Activated T-cell treated with anti-CD3 and anti-CD28 coated beads for 4 hours (primary cell): ENCODE data around the gene DNAJC6.
"Not testable (repeated sequence)": the region's sequence is repeated elsewhere in the genome, so short reads cannot be mapped to it uniquely, and the experiment has no call there.

Experiments
- DNase-seq: peaks from one replicate; pipeline ENCODE4 v3.0.0-alpha.2; 2020

DNAJC6 gene

GRCh38 chr1:65360648-65361047 lies 51.3 kb downstream of the DNAJC6 start:
- no peak for DNase-seq

GRCh38 chr1:65362545-65362944 lies 53.2 kb downstream of the DNAJC6 start:
- no peak for DNase-seq

GRCh38 chr1:65363484-65363883 lies 54.1 kb downstream of the DNAJC6 start:
- DNase-seq: no peak

DNA sequence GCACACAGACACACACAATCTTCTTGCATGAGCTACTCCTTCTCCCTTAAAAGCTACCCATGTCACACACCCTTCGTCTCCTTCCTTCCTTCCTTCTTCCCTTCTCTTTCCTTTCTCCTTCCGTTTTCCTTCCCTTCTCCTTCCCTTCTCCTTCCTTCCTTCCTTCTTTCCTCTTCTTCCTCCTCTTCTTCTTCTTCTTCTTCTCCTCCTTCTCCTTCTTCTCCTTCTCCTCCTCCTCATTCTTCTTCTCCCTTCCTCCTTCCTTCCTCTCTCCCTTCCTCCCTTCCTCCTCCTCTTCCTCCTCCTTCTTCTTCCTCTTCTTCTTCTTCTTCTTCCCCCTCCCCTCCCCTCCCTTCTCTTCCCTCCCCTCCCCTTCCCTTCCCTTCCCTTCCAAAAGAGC lies 59.1 kb downstream of the DNAJC6 start:
- no peak for DNase-seq

- no peak for DNase-seq
Observed at GRCh38 chr1:65371544-65371943, 62.2 kb downstream of the DNAJC6 start.

- DNase-seq: no peak
Observed at GRCh38 chr1:65372557-65372956, 63.2 kb downstream of the DNAJC6 start.

DNA sequence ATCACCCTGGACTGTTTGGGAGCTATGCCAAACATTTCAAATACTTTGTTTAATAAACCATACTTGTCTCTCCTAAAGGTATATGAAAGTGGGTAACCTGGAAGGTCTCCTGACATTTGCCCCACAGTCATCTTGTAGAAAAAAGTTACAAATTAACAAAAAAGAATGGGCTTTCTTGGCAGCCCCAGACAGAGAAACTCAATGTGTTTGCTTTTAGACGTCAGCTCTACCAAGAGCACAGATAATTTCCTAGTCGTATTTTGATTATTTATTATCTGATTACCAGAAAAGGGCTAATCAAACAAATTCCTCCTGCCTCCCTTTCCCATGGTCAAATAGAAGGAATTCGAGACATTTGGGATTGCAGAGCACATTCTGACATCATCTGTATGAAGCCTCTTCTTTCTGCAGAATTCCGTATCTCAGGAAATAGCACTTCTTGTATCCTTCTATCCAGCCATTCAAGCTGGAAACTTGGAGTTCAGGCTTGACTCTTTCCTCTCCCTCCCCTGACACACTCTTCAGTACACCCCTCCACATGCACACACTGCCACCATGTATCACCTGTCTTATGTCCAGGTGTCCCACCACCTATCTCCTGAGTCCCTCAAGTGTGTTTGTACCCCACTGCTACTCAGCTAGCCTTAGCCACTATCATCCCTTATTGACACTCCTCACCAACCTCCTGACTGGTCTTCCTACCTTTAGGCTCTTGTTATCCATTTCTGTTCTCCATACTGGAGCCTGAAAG lies 68.3 kb downstream of the DNAJC6 start:
- DNase-seq: no peak

DNA sequence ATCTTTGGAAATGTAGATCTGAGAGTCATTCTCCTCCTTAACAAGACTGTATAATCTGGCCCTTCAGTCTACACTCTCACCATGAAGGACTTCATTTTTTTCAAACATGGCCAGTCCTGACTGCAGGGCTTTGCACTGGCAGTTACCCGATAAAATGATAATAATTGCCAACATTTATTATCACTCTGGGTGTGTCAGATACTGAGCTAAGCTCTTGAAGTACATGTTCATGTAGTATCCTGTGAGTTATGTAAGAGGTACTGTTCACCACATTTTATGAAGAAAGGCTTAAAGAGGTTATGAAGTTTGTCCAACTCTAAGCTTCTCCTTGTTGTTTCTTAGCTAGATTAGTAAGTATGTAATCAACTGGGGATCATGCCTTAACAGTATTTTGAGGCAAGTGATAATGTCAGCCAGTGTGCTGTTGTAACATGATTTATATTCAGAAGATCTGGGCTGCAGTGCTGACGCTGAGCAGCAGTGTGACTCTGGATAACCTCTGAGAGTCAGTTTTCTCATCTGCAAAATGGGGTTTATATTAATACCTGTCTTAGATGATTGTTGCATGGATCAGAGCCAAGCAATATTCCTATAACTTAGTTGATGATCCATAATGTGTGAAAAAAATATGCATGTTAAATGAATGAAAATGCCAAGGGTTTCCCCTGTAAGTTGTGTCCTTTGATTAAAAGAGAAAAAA lies 69.1 kb downstream of the DNAJC6 start:
- DNase-seq: no peak

DNA sequence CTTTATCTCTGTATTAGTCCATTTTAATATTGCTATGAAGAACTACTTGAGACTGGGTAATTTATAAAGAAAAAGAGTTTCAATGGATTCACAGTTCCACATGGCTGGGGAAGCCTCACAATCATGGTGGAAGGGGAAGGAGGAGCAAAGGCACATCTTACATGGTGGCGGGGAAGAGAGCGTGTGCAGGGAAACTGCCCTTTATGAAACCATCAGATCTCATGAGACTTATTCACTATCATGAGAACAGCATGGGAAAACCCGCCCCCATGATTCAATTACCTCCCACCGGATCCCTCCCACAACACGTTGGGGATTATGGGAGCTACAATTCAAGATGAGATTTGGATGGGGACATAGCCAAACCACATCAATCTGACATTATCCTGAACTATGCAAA lies 75.1 kb downstream of the DNAJC6 start:
- not testable (repeated sequence) for DNase-seq

DNA sequence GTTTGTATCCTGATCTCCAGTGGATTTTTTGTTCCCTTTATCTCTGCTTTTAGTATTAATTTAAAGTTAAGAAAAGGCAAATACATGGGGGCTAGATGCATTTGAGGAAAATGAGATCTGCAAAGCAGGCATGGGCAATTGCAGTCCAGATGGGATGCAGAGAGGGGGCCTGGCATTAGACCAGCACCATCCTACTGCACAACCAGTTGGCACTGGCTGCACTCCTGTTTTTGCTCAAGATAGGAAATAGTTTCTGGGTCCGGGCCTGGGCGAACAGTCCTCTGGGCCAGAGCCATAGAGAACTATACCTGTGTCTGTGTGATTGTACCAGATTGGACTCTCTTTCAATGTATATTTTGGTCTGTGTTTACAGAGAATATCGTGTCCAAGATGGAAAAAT lies 77.1 kb downstream of the DNAJC6 start:
- DNase-seq: no peak

DNA sequence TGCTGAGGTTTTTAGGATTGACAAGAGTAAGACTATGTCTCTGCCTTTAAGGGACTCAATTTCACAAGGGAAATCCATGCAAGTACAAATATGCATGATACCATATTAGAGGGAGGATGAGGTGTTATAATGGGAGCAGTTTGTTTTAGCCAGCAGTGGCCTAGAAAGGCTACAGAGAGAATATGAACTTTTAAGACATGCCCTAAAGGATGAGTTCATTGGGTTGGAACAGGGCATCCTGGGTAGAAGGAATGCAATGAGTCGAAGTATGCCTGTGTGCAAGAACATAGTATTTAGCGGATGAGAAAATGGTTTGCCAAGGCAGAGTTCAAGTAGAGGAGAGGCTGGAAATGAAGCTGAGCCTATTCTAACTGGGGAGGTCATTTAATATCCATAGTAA lies 78.5 kb downstream of the DNAJC6 start:
- DNase-seq: no peak

- no peak for DNase-seq
Observed at GRCh38 chr1:65388908-65389695, 79.8 kb downstream of the DNAJC6 start.

DNA sequence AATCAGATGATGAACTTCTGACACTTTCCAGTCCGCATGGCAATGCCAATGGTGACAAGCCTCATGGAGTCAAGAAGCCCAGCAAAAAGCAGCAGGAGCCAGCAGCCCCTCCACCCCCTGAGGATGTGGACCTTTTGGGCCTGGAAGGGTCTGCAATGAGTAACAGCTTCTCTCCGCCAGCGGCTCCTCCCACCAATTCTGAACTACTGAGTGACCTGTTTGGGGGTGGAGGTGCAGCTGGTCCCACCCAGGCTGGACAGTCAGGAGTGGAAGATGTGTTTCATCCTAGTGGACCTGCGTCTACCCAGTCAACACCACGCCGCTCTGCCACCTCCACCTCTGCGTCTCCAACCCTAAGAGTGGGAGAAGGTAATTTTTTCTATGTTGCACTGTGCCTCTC lies 83.2 kb downstream of the DNAJC6 start:
- DNase-seq: no peak

DNA sequence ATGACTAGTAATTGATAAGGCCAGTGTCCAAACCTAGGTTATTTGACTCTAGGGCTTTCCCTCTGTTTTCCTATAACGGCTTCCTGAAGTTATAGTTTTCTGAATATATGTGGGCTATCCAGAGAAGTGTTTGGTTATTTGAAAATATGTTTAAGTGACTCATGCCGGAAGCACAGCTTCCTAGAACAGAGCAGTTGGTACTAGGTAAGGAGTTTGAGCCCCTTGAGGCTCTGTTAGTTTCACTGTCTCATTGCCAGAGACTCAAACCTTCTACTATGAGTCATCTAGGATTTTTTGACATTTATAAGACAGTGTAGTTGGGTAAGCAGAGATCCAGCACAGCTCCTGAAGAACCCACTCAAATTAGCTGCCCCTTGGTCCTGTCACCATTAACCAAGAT lies 84.0 kb downstream of the DNAJC6 start:
- no peak for DNase-seq

DNA sequence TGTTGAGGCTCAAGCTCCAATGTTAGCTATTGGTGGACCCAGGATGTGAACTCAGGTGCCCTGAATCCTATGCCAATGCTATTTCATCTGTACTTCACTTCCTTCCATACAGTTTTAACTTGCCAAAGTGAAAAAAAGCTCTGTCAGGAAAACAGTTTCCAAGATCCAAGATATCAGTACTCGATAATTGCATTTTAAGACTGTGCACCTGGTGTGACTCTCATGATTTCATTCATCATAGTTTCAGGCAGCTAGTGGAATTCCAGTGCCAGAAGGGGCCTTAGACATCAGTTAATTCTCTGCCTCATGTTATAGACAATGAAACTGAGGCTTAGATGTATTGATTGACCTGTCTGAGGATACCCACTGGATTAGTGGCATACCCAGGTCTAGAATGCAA lies 84.6 kb downstream of the DNAJC6 start:
- DNase-seq: no peak

DNA sequence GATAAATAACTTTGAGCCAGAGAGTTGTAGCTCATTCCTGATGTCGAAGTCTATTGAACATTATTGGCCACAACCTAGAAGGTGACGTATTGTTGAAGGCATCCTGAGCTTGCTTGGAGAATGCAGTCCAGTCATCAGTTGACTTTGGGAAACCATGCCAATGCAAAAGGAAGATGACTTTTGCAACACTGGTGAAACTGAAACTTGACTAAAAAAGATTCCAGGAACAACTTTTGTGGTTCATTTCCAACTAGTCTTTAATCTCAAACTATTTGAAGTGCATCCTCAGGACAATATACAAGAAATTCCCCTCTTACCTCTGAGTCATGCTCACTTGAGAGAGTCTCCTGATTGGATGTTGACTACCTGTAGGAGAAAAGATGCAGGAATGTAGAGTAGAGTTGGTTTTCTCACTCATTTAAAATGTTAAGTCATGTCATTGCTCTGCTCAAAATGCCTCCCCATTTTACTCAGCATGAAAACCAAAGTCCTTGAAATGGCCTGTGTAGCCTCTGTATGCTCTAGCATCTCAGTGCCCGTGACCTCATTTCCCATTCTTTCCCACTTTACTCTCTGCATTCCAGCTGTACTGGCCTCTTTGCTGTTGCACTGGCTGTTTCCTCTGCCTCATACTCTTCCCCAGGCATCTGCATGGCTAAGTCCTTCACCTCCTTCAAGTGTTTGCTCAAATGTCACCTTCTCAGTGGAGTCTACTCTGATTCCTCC lies 86.7 kb downstream of the DNAJC6 start:
- DNase-seq: no peak

DNA sequence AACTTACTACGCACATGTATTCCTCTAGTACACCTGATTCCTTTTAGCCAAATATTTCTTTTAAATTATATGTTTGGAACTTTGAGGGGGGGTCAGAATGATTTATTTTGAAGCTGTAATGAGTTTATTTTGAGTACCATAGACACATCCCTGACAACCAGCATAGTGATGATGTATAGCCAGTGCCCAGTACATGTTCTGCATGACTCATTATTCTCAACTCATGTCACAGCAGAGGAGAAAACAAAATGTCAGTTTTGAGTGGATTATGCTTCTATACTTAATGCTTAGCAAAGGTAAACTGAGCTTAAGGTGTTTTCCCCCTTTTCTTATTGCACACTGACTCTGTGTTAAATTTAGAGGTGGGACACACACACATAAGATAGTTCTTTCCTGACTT lies 88.7 kb downstream of the DNAJC6 start:
- no peak for DNase-seq

DNA sequence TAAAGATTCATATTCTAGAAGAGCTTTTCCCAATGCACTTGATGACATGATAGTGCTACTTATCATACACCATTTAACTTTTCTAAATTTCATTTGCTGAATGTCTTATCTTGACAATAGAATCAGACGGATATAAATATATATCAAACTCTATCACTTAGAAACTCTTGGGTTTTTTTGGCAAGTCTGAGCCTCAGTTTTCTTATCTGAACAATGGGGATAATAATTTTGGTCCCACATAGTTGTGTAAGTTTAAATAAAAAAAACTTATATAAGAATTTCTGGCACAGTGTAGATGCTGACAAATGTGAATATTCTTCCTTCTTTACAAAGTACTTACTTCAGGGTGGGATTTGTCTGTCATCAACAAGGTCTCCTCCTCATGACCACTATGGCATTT lies 89.7 kb downstream of the DNAJC6 start:
- no peak for DNase-seq

DNA sequence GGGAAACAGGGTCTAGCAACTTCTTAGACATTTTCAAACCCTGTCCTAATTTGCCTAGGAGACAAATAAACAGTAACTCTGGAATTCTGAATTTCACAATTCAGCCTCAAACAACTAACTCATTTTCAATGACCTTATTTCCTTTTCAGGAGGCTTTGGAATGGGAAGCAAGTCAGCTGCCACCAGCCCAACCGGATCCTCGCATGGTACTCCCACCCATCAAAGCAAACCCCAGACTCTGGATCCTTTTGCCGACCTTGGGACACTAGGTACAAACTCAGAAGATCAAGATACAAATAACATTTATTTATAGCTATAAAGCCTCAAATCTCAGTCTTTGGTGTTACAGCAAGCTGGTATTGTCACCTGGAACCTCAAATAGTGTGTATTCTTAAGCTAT lies 92.3 kb downstream of the DNAJC6 start:
- no peak for DNase-seq

- no peak for DNase-seq
Observed at GRCh38 chr1:65404941-65405340, 95.6 kb downstream of the DNAJC6 start.

DNA sequence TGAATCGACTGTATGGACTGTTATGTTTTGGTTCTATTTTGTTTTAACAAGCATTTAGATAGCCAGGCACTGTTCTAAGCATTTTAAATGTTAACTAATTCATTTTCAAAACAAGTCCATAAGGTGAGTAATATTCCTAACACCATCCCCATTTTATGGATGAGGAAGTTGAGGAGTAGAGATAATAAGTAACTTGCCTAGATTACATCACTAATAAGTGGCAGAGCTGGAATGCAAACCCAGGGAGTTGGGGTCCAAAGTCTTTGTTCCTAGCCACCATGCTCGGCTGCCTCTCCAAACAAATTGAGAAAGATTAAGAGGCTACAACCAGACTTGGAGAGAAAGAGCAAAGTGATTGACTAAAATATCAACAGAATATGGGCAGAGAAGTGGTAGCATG lies 98.5 kb downstream of the DNAJC6 start:
- DNase-seq: no peak

DNA sequence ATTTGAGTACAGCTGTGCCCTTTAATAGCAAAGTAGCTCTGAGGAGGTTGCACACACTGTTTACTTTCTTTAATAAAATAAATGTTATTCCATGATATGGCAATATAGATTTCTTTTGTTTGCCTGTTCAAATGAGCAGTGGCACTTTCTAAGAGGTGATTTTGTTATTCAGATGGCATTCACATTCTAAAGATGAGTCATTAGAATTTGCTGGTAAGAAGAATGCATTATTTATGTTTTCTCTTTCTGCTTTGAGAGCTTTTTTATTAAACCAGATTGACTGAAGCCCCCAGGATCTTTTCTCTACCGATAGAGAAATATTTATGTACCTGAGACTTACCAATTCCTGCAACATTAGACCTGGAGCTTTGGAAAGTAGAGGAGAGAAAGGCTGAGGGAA lies 100.0 kb downstream of the DNAJC6 start:
- no peak for DNase-seq

- DNase-seq: no peak
Observed at GRCh38 chr1:65409816-65410326, 100.5 kb downstream of the DNAJC6 start.
